Neutrophil (primary cell): ENCODE results near the gene RCSD1.

Experiments used
- H3K27ac ChIP-seq: fragments of 200-600 bp; sonication (generic); 2 replicates; pipeline ENCODE4 v1.5.1; 2016; ENCODE audit warnings: mild to moderate bottlenecking, moderate library complexity
- H3K27me3 ChIP-seq: fragments of 200-600 bp; sonication (generic); 2 replicates; pipeline ENCODE4 v1.6.0; 2016; ENCODE audit warnings: mild to moderate bottlenecking
- H3K36me3 ChIP-seq: fragments of 200-600 bp; sonication (generic); 2 replicates; pipeline ENCODE4 v1.5.1; 2017
- H3K4me1 ChIP-seq, 2 experiments: fragments of 200-600 bp in 1 of 2; sonication (generic) in 1 of 2; 1 replicate in 1 of 2; 2 replicates in 1 of 2; pipeline versions ENCODE4 v1.5.1 to v1.6.1; 2013 to 2016; ENCODE audit warnings: low read depth in 1 of 2, low read length in 1 of 2, mild to moderate bottlenecking in 1 of 2, moderate library complexity in 1 of 2; ENCODE audit not compliant: control insufficient read depth in 1 of 2, insufficient read depth in 1 of 2
- H3K4me3 ChIP-seq, 2 experiments: fragments of 200-600 bp in 1 of 2; sonication (generic) in 1 of 2; 1 replicate in 1 of 2; 2 replicates in 1 of 2; pipeline ENCODE4 v1.5.1; 2013 to 2016; ENCODE audit warnings: low read depth in 1 of 2, low read length in 1 of 2, mild to moderate bottlenecking in 1 of 2, moderate library complexity in 1 of 2
- H3K9me3 ChIP-seq: fragments of 200-600 bp; sonication (generic); 2 replicates; pipeline ENCODE4 v1.5.1; 2016
- TF ChIP-seq, protein P1 (sequence below): fragments of 200-600 bp; sonication (generic); IDR thresholded peaks from 2 replicates; pipeline ENCODE4 v1.5.1; 2016; ENCODE audit warnings: antibody characterized with exemption

RCSD1 gene

DNA sequence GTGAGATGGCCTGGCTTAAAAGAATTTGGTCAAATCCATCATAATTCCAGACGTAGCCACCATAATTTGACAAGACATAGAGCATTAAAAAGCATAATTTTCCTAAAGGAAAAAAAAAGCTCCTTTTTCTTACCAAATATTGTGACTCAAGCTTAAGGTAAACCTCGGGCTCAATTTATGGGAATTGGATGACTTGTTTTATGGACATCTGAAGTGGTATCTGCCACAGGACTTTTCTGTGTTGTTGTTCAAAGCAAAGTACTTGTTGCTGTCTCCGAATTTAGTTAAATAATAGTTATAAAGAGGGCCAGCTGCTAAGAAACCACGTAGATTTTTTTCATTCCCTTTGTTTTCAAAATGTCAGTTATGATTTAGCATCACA lies 92.8 kb downstream of the RCSD1 start:
- H3K27ac ChIP-seq: no peak overlapping the region
- H3K9me3 ChIP-seq: no peaks in the 10 kb centered on the region
- peak overlapping the region; percentile 77 to 97 for H3K4me3 ChIP-seq
- H3K36me3 ChIP-seq: no peaks in the 10 kb centered on the region
- H3K4me1 ChIP-seq: peaks cover 14 to 24% of the 10 kb centered on the region in 2 experiments
- TF ChIP-seq, protein P1, sequence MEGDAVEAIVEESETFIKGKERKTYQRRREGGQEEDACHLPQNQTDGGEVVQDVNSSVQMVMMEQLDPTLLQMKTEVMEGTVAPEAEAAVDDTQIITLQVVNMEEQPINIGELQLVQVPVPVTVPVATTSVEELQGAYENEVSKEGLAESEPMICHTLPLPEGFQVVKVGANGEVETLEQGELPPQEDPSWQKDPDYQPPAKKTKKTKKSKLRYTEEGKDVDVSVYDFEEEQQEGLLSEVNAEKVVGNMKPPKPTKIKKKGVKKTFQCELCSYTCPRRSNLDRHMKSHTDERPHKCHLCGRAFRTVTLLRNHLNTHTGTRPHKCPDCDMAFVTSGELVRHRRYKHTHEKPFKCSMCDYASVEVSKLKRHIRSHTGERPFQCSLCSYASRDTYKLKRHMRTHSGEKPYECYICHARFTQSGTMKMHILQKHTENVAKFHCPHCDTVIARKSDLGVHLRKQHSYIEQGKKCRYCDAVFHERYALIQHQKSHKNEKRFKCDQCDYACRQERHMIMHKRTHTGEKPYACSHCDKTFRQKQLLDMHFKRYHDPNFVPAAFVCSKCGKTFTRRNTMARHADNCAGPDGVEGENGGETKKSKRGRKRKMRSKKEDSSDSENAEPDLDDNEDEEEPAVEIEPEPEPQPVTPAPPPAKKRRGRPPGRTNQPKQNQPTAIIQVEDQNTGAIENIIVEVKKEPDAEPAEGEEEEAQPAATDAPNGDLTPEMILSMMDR: no peak
- H3K27me3 ChIP-seq: peaks cover 30% of the 10 kb centered on the region

DNA sequence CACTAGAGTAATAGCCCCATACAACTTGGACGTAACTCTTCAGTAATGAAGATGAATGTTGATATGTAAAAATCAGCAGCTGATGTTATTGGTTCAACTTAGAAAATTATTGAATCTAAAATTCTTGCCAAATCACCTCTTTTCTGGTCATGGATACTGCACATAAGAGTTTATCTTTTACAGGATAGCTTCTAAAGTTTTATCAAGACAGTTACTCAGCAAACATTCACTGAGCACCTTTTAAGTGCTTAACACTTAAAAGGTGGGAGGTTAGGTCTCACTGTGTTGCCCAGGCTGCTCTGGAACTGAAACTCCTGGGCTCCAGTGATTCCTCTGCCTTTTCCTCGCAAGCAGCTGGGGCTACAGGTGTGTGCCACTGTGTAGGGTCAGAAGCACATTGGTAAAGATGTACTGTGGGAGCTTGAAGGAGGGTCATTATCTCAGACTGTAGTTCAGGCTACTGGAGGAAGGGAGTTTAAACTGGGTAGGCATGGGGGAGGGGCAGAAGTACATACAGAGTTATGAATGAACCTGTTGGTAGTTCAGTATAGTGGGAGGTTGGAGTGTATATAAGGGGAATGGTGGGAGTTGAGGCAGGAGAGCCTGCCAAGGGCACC lies 93.8 kb downstream of the RCSD1 start:
- no peaks in the 10 kb centered on the region for H3K9me3 ChIP-seq
- TF ChIP-seq, protein P1: no peak
- peaks cover 14 to 24% of the 10 kb centered on the region in 2 experiments for H3K4me1 ChIP-seq
- no peak overlapping the region for H3K4me3 ChIP-seq
- peaks cover 30% of the 10 kb centered on the region for H3K27me3 ChIP-seq
- no peak overlapping the region for H3K27ac ChIP-seq
- H3K36me3 ChIP-seq: no peaks in the 10 kb centered on the region

DNA sequence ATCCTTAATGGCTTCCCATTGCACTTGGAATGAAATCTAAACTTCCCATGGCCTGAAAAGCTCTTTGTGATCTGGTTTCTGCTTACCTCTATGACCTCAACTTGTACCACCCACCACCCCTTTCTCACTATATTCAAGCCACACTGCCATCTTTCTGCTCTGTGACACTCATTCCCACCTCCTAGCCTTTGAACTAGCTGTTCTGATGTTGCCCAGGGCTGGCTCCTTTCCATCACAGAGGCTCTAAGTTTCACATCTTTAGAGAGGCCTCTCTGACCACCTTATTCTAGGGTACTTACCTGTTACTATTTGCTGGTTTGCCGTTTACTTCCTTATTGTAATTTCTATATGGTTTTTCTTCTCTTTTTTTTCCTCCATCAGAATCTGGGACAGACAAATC lies 96.0 kb downstream of the RCSD1 start:
- TF ChIP-seq, protein P1: no peak
- H3K36me3 ChIP-seq: no peaks in the 10 kb centered on the region
- no peak overlapping the region for H3K4me3 ChIP-seq
- peaks cover 1 to 17% of the 10 kb centered on the region in 2 experiments for H3K4me1 ChIP-seq
- no peak overlapping the region for H3K27ac ChIP-seq
- no peaks in the 10 kb centered on the region for H3K9me3 ChIP-seq
- H3K27me3 ChIP-seq: peaks cover 11% of the 10 kb centered on the region

DNA sequence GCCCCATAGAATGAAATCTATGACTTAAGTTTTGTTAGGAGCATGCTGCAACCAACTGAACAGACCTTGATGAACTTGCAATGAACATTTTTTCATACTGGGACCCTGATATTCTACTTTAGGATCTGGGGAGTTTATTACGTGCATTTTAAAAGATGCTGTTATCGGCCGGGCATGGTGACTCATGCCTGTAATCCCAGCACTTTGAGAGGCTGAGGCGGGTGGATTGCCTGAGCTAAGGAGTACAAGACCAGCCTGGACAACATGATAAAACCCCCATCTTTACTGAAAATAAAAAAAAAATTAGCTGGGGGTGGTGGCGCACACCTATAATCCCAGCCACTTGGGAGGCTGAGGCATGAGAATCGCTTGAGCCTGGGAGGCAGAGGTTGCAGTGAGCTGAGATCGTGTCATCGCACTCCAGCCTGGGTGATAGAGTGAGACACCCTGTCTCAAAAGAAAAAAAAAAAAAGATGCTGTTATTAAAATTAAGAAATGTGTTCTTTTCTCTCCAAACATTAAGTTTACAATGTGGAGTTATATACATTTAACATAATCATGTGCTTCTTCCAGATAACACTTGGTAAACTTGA lies 98.9 kb downstream of the RCSD1 start:
- no peak overlapping the region for H3K27ac ChIP-seq
- no peaks in the 10 kb centered on the region for H3K4me1 ChIP-seq
- TF ChIP-seq, protein P1: no peak
- no peaks in the 10 kb centered on the region for H3K27me3 ChIP-seq
- no peaks in the 10 kb centered on the region for H3K9me3 ChIP-seq
- no peaks in the 10 kb centered on the region for H3K36me3 ChIP-seq
- H3K4me3 ChIP-seq: no peak overlapping the region

DNA sequence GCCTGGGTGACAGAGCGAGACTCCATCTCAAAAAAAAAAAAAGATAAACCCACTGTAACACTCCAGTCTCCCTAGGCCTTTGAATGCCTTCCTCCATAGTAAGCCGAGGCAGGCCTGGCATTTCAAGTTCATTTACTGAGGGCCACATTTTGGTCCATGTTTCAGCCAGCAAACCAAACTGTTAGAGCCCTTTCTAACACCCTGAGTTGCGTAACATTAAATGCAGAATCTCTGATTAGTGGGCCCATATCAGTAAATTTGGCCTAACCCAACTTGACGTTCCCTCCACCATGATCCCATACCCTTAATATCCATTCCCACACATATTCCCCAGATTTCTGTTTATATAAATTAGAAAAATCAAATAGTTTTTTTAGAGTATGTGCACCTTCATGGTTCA lies 104.2 kb downstream of the RCSD1 start:
- TF ChIP-seq, protein P1: no peak
- Histone ChIP-seq H3K36me3 (no peaks in the 10 kb centered on the region), H3K27me3 (no peaks in the 10 kb centered on the region), H3K4me1 (no peaks in the 10 kb centered on the region), H3K27ac (no peak overlapping the region), H3K4me3 (no peak overlapping the region), H3K9me3 (no peaks in the 10 kb centered on the region)
